ENCODE results near the gene PIK3R2. TPM values are rescaled to one million over a fixed set of nuclear protein-coding genes. Genes with fewer than 3 reads are reported as not detected.
A peak's percentile ranks its signal among the peaks of the same experiment; 100 is the strongest.

PIK3R2 gene
- total RNA-seq, 1 donor from 2014 or later, result 24.8 TPM

GRCh38 chr19:18194181-18194530 is 41.2 kb downstream of the PIK3R2 start:
- H3K4me1 ChIP-seq, result peaks cover 25% of the 10 kb centered on the region
- no peaks in the 10 kb centered on the region for H3K9me3 ChIP-seq
- intact Hi-C loops (cut with DNase I), result no loop called here
- TF ChIP-seq POLR2A (IDR thresholded peaks at IDR 0.05), result no peak
- TF ChIP-seq POLR2AphosphoS5 (IDR thresholded peaks at IDR 0.05; ENCODE audit: insufficient read depth in 1 of 2, low read depth in 1 of 2), result no peak
- TF ChIP-seq, protein P1, sequence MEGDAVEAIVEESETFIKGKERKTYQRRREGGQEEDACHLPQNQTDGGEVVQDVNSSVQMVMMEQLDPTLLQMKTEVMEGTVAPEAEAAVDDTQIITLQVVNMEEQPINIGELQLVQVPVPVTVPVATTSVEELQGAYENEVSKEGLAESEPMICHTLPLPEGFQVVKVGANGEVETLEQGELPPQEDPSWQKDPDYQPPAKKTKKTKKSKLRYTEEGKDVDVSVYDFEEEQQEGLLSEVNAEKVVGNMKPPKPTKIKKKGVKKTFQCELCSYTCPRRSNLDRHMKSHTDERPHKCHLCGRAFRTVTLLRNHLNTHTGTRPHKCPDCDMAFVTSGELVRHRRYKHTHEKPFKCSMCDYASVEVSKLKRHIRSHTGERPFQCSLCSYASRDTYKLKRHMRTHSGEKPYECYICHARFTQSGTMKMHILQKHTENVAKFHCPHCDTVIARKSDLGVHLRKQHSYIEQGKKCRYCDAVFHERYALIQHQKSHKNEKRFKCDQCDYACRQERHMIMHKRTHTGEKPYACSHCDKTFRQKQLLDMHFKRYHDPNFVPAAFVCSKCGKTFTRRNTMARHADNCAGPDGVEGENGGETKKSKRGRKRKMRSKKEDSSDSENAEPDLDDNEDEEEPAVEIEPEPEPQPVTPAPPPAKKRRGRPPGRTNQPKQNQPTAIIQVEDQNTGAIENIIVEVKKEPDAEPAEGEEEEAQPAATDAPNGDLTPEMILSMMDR (IDR thresholded peaks at IDR 0.05), result no peak
- no peak overlapping the region for H3K27ac ChIP-seq
- no peak for DNase-seq (ENCODE audit: extremely low spot score in 2 of 2)
- H3K27me3 ChIP-seq, result no peaks in the 10 kb centered on the region
- H3K36me3 ChIP-seq, result peaks cover 0 to 25% of the 10 kb centered on the region in 2 donors
- H3K4me3 ChIP-seq, result peak overlapping the region; percentile 90 to 96

- TF ChIP-seq, protein P1 (IDR thresholded peaks at IDR 0.05), result no peak
- no peak for TF ChIP-seq POLR2AphosphoS5 (IDR thresholded peaks at IDR 0.05; ENCODE audit: insufficient read depth in 1 of 2, low read depth in 1 of 2)
- TF ChIP-seq POLR2A (IDR thresholded peaks at IDR 0.05), result no peak
- intact Hi-C loops (cut with DNase I), result no loop called here
- peaks cover 0 to 30% of the 10 kb centered on the region in 2 donors for H3K36me3 ChIP-seq
- H3K27ac ChIP-seq, result no peak overlapping the region
- peak overlapping the region; percentile 28 to 96 for H3K4me3 ChIP-seq
- no peaks in the 10 kb centered on the region for H3K27me3 ChIP-seq
- peaks cover 25% of the 10 kb centered on the region for H3K4me1 ChIP-seq
- no peaks in the 10 kb centered on the region for H3K9me3 ChIP-seq
- no peak for DNase-seq (ENCODE audit: extremely low spot score in 2 of 2)
Observed at GRCh38 chr19:18194554-18195238, 41.7 kb downstream of the PIK3R2 start.

DNA sequence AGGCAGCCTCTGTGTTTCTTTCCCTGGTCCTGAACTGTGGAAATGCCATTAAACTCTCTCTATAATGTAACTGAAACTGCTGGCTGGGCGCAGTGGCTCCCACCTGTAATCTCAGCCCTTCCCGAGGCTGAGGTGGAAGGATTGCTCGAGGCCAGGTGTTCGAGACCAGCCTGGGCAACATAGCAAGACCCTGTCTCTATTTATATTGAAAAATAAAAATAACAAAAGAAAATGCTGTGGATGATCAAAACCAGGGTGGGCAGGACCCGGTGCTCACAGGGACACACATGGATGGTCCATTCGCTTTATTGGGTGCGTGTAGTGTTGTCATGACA is 43.5 kb downstream of the PIK3R2 start:
- Histone ChIP-seq H3K27ac (no peak overlapping the region), H3K36me3 (peaks cover 0 to 30% of the 10 kb centered on the region in 2 donors), H3K4me3 (no peak overlapping the region), H3K9me3 (no peaks in the 10 kb centered on the region), H3K4me1 (peaks cover 25% of the 10 kb centered on the region), H3K27me3 (no peaks in the 10 kb centered on the region)
- TF ChIP-seq, protein P1 (IDR thresholded peaks at IDR 0.05), result no peak
- TF ChIP-seq POLR2AphosphoS5 (IDR thresholded peaks at IDR 0.05; ENCODE audit: insufficient read depth in 1 of 2, low read depth in 1 of 2) (no peak), POLR2A (IDR thresholded peaks at IDR 0.05) (no peak)
- intact Hi-C loops (cut with DNase I), result no loop called here
- peak in 1 of 2 donors; percentile 92 for DNase-seq (ENCODE audit: extremely low spot score in 2 of 2)

DNA sequence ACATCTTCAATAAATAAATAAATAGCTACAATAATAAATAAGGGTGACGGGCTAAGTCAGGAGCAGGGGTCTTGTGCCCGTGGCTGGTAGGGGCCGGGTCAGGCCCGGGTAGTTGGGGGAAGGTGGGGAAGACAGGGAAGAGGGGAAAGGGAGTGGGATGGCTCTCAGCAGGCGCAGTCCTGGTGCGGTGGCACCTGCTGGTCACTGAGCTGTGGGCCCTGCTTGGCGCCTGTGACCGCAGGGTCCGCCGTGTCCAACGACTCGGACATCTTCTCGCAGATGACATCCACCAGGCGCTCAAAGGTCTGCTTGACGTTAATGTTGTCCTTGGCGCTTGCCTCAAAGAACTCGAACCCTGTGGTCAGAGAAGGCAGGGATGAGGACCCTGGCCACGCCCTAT is 44.3 kb downstream of the PIK3R2 start:
- TF ChIP-seq POLR2A (IDR thresholded peaks at IDR 0.05), result no peak
- TF ChIP-seq POLR2AphosphoS5 (IDR thresholded peaks at IDR 0.05; ENCODE audit: insufficient read depth in 1 of 2, low read depth in 1 of 2), result no peak
- TF ChIP-seq, protein P1 (IDR thresholded peaks at IDR 0.05), result no peak
- Histone ChIP-seq H3K27me3 (no peaks in the 10 kb centered on the region), H3K4me3 (no peak overlapping the region), H3K27ac (no peak overlapping the region), H3K4me1 (peaks cover 22% of the 10 kb centered on the region), H3K9me3 (no peaks in the 10 kb centered on the region), H3K36me3 (peaks cover 0 to 30% of the 10 kb centered on the region in 2 donors)
- intact Hi-C loops (cut with DNase I), result no loop called here
- peak in 1 of 2 donors; percentile 67 for DNase-seq (ENCODE audit: extremely low spot score in 2 of 2)

DNA sequence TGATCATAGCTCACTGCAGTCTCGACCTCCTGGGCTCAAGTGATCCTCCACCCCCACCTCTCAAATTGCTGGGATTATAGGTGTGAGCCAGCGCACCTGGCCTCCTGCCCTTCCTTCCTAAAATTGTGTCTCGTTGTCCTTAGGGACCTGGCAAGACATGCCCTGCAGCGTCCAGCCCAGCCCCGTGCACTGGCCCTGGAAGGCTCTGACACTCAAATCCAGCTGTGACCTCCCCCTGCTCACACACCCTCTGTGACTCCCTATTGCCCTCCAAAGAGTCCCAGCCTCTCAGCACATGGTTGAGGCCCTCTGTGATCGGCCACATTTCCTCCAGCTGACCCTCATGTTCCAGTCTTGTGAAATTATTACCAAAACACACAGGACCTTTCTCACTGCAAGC is 45.0 kb downstream of the PIK3R2 start:
- H3K36me3 ChIP-seq, result peaks cover 0 to 30% of the 10 kb centered on the region in 2 donors
- peaks cover 28% of the 10 kb centered on the region for H3K4me1 ChIP-seq
- intact Hi-C loops (cut with DNase I), result no loop called here
- no peak overlapping the region for H3K4me3 ChIP-seq
- H3K27ac ChIP-seq, result no peak overlapping the region
- TF ChIP-seq POLR2AphosphoS5 (IDR thresholded peaks at IDR 0.05; ENCODE audit: insufficient read depth in 1 of 2, low read depth in 1 of 2), result no peak
- TF ChIP-seq, protein P1 (IDR thresholded peaks at IDR 0.05), result no peak
- TF ChIP-seq POLR2A (IDR thresholded peaks at IDR 0.05), result no peak
- no peaks in the 10 kb centered on the region for H3K27me3 ChIP-seq
- no peak for DNase-seq (ENCODE audit: extremely low spot score in 2 of 2)
- no peaks in the 10 kb centered on the region for H3K9me3 ChIP-seq
